SK-N-SH (cell line): ENCODE measurements around the gene CACNA1D.

Experiments used
- CHD2 ChIP-seq: fragments of 150-350 bp; IDR thresholded peaks from 2 replicates; pipeline ENCODE4 v1.6.1; 2018; ENCODE audit warnings: low read length; ENCODE audit not compliant: partially characterized antibody
- JUND ChIP-seq: IDR thresholded peaks from 2 replicates; pipeline ENCODE4 v1.4.0; 2012
- RAD21 ChIP-seq: IDR thresholded peaks from 2 replicates; pipeline ENCODE4 v1.6.1; 2012; ENCODE audit warnings: mild to moderate bottlenecking, low read length
- RCOR1 ChIP-seq: fragments of 150-350 bp; IDR thresholded peaks from 2 replicates; pipeline ENCODE4 v1.6.1; 2017; ENCODE audit warnings: antibody characterized with exemption, low read length
- TF ChIP-seq, protein P1 (sequence below): fragments of 200-600 bp; sonication (generic); IDR thresholded peaks from 2 replicates; pipeline ENCODE4 v1.6.1; 2017; ENCODE audit warnings: antibody characterized with exemption, mild to moderate bottlenecking, moderate library complexity
- TF ChIP-seq, protein P2 (sequence below): IDR thresholded peaks from 2 replicates; pipeline ENCODE4 v1.4.0; 2012; ENCODE audit warnings: low read depth
- TF ChIP-seq, protein P3 (sequence below): fragments of 150-350 bp; IDR thresholded peaks from 2 replicates; pipeline ENCODE4 v1.6.1; 2016; ENCODE audit warnings: mild to moderate bottlenecking, low read depth, low read length

DNA sequence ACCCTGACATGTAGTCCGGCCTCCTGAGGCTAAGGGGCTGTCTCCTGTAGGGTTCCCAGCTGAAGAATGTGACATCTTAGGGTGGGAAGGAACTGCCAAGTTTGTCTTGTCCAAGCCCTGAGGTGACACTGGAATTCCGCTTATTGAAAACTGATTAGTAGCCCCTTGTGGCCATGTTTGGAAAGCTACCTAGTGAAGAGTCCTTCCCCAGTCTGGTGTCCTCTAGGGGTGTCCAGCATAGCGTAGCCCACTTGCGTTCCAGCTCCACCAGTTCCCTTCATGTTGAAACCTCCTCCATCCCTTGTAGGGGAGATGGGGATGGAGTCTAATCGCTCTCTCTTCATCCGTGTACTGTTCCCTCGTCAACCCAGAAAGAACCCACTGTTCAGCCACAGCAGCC is 272.3 kb downstream of the CACNA1D start:
- TF ChIP-seq, protein P1, sequence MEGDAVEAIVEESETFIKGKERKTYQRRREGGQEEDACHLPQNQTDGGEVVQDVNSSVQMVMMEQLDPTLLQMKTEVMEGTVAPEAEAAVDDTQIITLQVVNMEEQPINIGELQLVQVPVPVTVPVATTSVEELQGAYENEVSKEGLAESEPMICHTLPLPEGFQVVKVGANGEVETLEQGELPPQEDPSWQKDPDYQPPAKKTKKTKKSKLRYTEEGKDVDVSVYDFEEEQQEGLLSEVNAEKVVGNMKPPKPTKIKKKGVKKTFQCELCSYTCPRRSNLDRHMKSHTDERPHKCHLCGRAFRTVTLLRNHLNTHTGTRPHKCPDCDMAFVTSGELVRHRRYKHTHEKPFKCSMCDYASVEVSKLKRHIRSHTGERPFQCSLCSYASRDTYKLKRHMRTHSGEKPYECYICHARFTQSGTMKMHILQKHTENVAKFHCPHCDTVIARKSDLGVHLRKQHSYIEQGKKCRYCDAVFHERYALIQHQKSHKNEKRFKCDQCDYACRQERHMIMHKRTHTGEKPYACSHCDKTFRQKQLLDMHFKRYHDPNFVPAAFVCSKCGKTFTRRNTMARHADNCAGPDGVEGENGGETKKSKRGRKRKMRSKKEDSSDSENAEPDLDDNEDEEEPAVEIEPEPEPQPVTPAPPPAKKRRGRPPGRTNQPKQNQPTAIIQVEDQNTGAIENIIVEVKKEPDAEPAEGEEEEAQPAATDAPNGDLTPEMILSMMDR = no peak
- TF ChIP-seq, protein P2, sequence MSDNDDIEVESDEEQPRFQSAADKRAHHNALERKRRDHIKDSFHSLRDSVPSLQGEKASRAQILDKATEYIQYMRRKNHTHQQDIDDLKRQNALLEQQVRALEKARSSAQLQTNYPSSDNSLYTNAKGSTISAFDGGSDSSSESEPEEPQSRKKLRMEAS = no peak
- TF ChIP-seq RAD21 (no peak), CHD2 (no peak), RCOR1 (no peak), JUND (no peak)
- TF ChIP-seq, protein P3, sequence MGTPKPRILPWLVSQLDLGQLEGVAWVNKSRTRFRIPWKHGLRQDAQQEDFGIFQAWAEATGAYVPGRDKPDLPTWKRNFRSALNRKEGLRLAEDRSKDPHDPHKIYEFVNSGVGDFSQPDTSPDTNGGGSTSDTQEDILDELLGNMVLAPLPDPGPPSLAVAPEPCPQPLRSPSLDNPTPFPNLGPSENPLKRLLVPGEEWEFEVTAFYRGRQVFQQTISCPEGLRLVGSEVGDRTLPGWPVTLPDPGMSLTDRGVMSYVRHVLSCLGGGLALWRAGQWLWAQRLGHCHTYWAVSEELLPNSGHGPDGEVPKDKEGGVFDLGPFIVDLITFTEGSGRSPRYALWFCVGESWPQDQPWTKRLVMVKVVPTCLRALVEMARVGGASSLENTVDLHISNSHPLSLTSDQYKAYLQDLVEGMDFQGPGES = no peak
